NOMO-1 treated with dmso at 0.1 percent for 144 hours (cell line): ENCODE results near the gene GRXCR2.
"Not testable (repeated sequence)": the region's sequence is repeated elsewhere in the genome, so short reads cannot be mapped to it uniquely, and the experiment has no call there.

Experiments
- DNase-seq: peaks from one replicate; lab custom pipeline; 2025; ENCODE audit not compliant: unreplicated experiment; lab: John Stamatoyannopoulos, UW

GRXCR2 gene, protein sequence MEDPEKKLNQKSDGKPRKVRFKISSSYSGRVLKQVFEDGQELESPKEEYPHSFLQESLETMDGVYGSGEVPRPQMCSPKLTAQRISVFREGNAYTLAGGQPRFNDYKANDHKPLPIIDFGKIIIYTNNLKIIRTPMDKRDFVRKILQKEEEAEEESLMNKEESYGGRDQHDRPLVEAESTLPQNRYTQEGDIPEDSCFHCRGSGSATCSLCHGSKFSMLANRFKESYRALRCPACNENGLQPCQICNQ

DNA sequence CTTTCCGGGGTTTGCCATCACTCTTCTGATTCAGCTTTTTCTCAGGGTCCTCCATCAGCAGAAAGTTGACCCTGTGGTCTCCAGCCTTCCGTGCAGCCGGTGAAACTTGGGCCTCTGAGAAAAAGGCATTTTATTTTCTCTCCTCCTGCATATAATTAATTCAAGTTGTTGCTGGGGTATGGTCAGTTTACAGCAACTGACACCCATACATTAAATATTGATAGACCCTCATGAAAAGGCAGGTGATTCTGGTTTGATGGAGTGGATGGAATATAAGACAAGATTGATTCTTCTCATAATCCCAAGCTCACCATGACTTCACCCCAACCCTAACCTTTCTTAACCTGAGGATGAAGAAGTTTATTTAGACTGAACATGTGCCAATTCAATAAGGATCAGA lies at the start of gene GRXCR2:
Gene GRXCR2, minus strand, starts transcription at position 101 of the 400 bp plus-strand sequence. Its CDS starts 46 bp downstream, at position 55.
- no peak for DNase-seq

DNA sequence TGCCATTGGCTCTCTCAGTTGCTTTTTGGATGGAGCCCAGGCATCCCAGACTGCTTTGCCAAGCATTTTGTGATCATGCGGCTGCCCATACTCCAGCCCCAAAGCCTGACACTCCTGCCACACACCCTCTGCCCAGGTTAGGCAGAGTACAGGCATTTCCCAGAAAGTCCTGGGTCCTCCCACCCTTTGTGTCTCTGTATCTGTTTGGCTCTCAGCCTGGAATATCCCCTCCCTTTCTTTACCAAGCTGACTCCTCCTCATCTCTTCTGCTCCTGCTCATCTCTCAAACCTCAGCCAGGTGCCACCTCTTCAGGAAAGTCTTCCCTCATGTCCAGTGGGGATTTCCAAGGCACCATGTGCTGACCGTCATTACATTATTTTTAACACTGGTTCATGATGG lies 49.2 kb upstream of the GRXCR2 start:
- no peak for DNase-seq

DNA sequence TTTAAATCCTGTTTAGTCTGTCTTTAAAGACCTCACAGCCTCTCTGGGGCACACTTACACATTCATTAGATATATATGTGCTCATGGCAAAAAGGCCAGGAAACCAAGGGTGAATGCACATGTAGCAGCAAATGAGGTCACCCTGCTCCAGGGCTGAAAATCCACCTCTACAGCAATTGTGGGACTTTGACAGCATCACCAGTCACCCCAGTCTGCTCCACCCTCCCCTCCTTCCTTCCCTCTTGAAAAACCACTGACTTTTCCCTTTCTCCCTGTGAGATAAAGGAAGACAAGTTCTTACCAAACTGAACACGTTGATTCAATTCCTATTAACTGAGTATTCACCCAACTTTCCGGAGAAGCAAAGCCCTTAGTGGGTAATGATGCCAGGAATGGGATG lies 48.4 kb upstream of the GRXCR2 start:
- no peak for DNase-seq

DNA sequence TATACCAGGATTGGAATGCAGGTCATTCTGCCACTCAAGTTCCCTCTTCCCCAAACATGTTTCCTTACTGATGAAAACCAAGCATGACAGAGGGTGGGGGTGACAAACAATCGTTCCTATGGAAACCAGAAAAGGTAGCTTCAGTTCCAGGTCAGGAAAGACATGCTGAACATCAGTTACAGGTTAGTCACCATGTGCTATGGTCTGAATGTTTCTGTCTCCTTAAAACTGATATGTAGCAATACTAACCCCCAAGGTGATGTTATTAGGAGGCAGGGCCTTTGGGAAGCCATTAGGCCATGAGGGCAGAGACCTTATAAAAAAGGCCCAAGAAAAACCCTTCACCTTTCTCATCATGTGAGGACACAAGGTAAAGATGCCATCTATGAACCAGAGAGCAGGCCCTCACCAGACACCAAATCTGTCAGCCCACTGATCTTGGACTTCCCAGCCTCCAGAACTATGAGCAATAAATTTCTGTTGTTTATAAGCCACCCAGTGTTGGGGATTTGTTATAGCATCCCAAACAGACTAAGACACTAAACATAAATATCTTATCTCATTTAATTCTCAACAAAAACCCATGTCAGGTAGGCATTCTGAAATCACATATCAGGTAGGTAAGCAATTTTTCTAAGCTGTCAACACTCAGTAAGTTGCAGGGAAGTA lies 47.9 kb upstream of the GRXCR2 start:
- no peak for DNase-seq

DNA sequence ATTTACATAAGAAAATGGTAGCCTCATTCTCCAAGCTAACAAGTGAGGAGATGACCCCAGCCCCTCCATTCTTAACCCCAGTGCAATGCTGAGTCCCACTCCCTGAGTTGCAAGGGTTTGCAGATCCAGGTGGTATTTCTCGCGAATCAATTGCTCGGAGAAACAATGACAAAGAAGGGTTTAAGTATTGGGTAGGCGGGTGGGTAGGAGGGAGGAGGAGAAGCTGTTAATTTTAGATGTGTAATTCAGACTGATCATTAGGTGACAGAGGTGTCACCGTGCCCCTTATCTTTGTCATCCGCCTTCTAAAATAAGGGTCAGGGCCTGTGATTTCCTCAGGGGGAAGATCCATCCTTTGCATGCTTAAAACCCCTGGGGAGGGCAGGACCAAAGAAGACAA lies 46.6 kb upstream of the GRXCR2 start:
- no peak for DNase-seq

DNA sequence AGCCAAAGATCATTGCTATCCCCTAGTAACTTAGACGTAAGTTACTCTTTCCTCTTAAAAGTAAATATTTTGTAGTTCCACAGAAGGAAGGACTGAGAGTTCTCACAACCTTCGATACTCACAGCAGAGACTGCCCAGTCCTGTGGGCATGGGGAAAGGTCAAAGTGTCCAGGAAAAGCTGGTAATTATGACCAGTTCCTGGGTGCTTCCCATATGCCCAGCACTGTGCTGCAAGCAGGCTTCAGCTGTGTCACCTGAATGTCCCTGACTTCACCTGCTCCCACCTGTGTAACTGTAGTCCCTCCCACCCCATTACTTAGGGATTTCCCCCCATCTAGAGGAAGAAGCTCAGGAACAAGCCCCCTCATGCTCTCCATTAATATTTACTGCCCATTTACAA lies 45.6 kb upstream of the GRXCR2 start:
- DNase-seq, result no peak

DNA sequence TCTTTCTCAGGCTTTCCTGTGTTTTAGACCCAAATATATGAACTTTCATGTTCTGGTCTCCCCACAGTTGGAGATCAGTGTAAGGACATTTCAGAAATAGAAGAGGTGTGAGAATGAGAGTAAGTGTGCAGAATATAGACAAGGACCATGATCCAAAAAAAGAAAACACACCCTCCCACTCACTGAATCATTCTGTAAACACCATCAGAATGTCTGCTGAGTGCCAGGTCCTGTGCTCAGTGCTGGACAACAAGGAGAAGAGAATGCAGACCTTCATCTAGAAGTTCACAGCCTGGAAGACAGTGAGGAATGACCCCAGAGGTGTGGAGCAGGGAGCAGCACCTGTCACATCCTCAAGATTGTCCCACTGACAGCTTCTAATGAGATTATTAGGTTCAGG lies 44.5 kb upstream of the GRXCR2 start:
- no peak for DNase-seq

DNA sequence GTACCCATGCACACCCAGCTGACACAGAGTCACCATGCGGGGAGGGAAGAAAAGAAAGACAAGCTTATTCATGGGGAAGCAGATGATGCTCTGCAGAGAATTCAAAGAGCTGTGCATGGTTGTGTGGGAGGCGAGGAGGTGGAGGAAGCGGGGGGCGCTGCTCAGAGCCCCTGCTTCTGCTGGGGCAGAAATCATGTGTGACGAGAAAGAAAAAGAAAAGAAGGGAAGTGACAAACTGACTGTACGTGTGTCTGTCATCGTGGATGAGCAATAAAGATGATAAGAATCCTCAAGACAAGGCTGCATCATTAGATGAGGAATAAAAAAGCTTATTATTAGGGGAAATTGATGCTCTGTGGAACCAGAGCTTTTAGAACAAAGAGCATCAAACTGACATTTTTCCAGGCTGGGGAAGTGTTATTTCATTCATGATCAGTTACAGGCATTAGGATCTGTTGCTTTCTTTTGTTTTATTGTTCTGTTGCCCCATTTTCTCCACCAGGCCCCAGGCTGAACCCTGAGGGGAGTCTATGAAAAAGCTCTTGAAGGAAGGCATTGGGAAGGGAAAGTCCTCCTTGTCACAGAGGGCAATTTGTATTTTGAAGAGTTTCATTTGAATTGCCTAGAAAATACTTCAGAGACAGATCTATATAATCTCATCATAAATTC lies 43.3 kb upstream of the GRXCR2 start:
- no peak for DNase-seq

DNA sequence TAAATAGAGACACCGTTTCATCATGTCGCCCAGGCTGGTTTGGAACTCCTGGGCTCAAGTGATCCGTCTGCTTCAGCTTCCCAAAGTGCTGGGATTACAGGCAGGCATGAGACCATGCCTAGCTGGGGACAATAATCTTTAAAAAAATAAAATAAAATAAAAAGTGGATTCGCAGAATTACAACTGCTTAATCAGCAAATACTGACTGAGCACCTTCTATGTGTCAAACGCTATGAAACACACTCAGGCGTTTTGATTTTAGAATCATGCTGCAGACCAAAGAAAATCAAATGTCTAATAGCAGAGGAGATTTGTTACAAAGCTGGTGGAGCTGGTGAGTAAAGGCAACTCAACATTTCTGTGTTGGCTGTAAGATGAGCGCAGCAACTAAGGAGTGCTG lies 40.9 kb upstream of the GRXCR2 start:
- no peak for DNase-seq

DNA sequence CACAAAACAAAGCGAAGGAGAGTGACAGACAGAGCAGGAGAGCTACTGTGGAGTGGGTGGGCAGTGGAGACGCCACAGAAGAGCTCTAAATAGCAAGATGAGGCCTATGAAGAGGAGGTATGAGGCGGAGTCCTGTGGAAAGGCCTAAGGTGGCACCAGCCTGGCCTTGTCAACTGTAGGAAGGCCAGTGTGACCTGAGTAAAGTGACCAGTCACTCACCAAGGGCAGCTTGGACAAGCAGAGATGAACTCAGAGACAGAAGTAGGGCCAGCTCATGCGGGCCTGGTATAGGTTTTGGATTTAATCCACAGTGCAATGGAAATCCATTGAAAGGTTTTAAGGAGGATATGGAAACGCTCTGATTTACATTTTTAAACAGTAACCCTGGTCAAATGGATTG lies 39.8 kb upstream of the GRXCR2 start:
- no peak for DNase-seq

DNA sequence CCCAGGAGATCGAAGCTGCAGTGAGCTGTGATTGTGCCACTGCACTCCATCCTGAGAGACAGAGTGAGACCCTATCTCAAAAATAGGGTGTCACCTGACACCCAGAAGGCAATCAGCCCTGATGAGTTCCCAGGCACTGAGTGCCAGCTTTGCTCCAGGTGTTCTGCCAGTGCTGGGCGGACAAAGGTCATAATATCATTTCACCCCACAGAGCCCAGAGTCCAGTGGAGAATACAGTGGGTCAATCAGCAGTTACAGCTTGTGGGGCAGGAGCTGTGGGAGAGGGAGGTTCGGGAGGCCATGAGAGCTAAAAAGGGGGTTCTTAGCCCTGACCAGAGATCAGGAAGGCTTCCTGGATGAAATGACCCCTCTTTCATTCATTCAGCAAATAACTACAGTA lies 39.2 kb upstream of the GRXCR2 start:
- no peak for DNase-seq

DNA sequence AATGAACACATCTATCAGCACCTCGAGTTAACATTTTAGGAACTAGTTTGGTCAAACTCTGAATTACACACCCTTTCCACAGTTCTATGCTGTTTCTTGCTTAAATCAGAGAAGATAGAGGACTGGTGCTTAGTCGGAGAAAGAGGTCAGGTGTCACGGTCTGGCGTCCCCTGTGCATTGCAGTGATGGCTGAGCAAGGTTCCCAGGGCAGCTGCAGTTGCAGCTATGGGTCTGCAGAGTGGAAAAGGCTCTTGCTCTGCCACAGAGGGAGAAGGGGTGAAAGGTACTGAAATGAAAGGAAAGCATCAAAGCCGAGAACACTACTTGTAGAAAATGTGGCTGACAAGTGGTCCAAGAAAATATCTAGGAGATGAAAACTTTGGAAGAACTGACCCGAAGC lies 38.4 kb upstream of the GRXCR2 start:
- no peak for DNase-seq

DNA sequence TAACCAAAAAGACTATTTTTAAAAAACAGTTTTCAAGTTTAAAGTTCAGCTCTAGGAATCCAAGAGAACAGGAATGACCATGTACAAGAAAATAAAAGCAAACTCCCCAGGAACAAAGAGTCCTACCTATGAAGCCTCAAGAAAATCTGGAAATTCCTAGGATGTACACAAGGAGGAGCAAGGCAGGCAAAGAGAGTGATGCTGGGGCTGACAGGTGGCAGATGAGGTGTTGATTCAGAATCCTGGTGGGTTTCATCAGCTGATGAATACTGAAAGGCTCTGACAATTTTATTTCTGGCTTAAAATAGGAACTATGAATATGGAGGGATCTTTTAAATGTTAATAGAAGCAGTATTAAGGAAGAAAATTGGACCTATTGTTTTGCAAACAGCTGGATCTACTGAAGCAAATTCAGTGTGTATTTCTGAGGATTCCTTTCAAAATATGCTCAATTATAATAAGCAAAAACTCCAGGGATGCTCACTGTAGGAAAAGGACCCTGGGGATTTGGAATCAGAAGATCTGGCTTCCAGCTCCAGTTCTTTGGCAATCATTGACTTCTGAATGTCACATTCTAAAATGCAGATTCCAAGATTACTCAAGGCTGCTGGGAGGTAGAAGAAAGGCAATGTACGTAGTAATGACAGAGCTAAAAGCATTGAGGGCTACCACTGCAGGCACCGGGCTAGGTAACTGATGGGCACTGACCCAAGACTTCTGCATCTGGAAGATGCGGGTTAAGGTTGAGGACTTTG lies 35.6 kb upstream of the GRXCR2 start:
- DNase-seq, result no peak

DNA sequence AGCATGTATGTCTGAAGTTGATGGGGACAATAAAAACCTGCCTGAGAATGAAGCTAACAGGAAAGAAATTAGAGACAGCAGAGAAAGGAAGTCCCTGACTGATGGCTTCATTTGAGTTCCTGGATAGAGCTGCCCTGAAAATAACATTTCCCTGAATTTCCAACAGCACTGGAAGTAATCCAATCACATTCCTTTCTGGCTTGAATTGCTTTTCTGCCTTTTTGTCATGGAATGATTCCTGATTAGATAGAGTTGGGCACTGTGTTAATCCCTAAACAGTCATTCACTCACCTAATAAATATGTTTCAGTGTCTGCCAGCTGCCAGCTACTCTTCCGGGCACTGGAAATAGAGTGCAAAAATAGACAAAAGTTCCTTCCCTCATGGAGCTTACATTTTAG lies 33.6 kb upstream of the GRXCR2 start:
- DNase-seq, result no peak

DNA sequence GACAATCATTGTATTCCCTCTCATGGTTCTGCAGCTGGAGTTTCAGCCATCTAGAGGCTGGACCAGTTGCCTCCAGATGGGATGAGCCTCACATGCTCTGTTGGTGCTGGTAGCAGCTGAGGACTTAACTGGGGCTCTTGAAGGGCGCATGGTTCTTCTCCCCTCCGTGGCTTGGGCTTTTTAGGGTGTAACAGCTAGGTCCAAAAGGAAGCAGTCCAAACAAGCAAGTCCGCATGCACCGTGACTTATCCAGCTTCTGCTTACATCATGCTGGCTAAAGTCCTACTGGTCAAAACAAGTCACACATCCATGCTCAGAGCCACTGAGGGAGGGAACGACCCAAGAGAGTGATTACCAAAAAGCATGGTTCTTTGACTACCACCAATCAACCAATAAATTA lies 31.9 kb upstream of the GRXCR2 start:
- no peak for DNase-seq

DNA sequence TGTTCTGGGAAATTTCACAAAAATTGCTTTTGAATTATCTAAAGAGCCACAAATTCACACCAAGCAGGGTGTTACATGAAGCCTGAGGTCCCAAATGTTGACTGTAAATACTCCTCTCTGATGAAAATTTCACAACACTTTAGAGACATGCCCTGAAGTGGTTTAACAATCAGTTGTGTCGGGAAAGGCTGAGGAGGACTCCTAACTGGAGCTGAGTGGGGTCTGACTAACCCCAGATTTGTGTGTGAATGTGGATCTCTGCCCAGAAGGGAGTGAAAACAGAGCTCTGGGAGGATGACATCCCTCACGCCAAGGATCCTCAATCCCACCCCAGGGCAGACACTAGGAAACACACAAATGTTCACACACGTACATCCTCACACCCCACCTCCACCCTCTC lies 31.1 kb upstream of the GRXCR2 start:
- DNase-seq, result no peak

DNA sequence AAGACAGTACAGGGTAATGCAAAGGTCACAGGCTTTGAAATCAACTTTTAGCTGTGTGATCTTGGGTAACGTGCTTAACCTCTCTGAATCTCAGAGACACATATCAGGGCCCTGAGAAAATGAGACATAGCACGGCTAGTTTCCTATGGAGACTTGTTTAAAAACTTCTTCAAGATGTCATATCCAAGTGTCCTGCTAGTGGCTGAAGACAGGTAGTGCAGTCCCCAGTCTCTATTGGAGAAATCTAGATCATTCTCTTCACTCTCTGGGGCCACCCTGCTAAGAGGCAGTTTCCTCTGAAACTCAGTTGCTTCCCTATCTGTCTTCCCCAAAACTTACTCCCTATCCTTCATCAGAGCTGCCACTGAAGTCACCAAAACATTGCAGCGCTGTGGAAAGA lies 30.3 kb upstream of the GRXCR2 start:
- no peak for DNase-seq

DNA sequence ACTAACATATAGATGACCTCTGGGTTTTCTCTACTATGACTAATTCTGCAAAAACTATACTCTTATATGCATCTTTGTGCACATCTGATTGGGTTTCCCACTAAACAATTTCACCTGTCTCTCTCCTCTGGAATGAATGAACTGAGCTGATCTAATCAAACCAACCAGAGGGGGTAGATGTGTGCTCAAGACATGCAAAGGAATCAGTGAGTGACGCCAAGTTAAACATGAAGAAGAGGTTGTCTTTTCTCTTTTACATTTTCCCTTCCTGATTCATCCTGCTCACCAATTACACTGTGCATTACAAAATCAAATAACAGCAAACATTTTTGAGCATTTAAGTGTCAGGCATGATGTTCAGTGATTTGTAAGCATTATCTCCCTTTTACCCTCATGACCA lies 29.6 kb upstream of the GRXCR2 start:
- no peak for DNase-seq

DNA sequence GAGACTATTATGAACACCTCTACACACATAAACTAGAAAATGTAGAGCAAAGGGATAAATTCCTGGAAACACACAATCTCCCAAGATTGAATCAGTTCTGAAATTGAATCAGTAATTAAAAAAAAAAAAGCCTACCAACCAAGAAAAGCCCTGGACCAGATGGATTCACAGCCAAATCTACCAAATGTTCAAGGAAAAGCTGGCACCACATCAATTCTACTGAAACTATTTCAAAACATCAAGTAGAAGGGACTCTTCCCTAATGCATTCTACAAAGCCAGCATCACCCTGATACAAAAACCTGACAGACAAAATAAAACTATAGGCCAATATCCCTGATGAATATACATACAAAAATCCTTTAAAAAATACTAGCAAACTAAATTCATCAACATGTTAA lies 25.4 kb upstream of the GRXCR2 start:
- DNase-seq, result no peak

DNA sequence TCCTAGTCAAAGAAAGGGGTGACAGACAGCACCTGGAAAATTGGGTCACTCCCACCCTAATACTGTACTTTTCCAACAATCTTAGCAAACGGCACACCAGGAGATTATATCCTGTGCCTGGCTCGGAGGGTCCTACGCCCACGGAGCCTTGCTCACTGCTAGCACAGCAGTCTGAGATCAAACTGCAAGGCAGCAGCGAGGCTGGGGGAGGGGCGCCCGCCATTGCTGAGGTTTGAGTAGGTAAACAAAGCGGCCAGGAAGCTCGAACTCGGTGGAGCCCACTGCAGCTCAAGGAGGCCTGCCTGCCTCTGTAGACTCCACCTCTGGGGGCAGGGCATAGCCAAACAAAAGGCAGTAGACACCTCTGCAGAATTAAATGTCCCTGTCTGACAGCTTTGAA lies 18.6 kb upstream of the GRXCR2 start:
- not testable (repeated sequence) for DNase-seq

DNA sequence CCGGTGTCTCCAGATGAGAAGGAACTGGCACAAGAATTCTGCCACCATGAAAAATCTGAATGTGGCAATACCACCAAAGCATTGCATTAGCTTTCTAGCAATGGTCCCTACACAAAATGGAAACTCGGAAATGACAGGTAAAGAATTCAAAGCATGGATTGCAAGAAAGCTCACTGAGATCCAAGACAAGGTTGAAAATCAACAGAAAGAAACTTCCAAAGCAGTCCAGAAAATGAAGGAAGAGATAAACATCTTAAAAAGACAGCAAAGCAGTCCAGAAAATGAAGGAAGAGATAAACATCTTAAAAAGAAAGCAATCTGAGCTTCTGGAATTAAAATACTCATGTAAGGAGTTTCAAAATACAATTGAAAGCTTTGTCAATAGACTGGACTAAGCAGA lies 16.8 kb upstream of the GRXCR2 start:
- no peak for DNase-seq
